ENCODE measurements around the gene NR3C1.

Gene NR3C1

GRCh38 chr5:143261748-143262392, 141.6 kb downstream of the NR3C1 start:
- peak; percentile 3 for DNase-seq (ENCODE audit: low spot score)

- DNase-seq (ENCODE audit: low spot score), result no peak
These were observed 144.3 kb downstream of the NR3C1 start for GRCh38 chr5:143259254-143259605.

DNA sequence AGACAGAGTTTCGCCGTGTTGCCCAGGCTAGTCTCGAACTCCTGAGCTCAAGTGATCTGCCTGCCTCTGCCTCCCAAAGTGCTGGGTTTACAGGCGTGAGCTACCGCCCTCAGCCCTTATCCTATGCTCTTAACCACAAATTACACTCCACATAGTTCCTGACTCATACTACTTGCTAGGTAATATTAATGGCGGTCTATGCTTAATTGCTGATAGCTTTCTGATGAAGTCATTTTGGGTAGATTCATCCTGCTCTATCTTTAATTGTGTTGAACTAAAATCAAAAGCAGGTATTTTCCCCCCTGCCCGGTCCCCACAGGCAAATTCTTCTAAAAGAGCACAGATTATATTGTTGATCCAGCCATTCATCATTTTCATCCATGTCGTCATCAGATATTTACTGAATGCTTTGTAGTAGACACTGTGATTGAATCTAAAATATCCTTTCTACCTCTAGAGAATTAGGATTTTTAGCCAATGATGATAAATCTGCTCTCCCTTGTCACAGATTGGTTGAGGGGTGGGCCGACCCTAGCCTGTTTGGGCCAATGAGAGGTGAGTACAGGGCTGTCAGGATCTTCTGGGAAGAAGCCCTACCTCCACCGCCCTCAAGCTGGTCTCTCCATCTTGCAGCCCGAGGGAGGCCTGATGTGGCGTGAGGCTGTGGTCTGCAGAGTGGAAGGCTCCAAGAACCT, 144.8 kb downstream of the NR3C1 start:
- DNase-seq (ENCODE audit: low spot score), result no peak

GRCh38 chr5:143254819-143255218, 148.7 kb downstream of the NR3C1 start:
- DNase-seq (ENCODE audit: low spot score), result no peak

DNA sequence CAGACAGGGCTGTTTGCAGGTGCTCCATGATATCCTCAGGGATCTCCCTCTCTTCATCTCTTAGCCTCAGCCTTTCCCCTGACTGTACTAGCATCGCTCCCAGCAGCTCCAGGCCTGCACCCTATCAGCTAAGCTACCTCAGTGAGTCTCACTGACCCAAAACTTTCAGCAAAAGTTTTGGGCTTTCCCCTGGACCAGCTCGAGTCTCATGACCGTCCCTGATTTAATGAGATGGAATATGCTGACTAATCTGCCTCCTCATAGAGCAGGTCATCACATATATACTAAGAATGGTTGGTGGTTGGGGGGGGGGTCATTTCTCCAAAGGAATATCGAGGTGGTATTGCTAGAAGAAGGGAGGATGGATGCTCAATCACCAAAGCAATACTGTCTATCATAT, 151.5 kb downstream of the NR3C1 start:
- DNase-seq (ENCODE audit: low spot score), result no peak

- no peak for DNase-seq (ENCODE audit: low spot score)
These were observed 152.3 kb downstream of the NR3C1 start for GRCh38 chr5:143251190-143251589.

DNA sequence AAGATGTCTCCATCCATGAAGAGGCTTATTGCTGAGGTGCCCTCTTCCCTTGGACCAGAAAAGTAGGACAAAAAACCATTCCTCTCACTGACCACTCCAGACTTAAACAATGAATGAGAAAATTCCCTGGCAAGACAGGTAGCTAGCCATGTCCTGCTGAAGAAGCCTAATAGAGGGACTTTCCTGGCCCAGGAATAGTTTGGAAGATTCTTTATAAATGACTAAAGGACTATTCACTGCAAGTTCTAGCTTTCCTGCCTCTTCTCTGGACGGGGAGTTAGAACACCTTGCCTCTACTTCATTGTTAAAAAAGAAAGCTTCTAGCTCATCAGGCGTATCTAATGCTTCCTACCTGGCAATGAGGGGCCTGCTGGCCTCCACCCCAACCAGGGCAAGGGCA, 153.6 kb downstream of the NR3C1 start:
- no peak for DNase-seq (ENCODE audit: low spot score)

GRCh38 chr5:143248822-143249579, 154.5 kb downstream of the NR3C1 start:
- DNase-seq (ENCODE audit: low spot score), result no peak

- DNase-seq (ENCODE audit: low spot score), result no peak
These were observed 155.1 kb downstream of the NR3C1 start for GRCh38 chr5:143248391-143248790.

- no peak for DNase-seq (ENCODE audit: low spot score)
These were observed 156.2 kb downstream of the NR3C1 start for GRCh38 chr5:143247134-143247815.

GRCh38 chr5:143245929-143246561, 157.4 kb downstream of the NR3C1 start:
- DNase-seq (ENCODE audit: low spot score), result no peak

GRCh38 chr5:143244990-143245389, 158.5 kb downstream of the NR3C1 start:
- no peak for DNase-seq (ENCODE audit: low spot score)

GRCh38 chr5:143244000-143244736, 159.3 kb downstream of the NR3C1 start:
- DNase-seq (ENCODE audit: low spot score), result no peak

DNA sequence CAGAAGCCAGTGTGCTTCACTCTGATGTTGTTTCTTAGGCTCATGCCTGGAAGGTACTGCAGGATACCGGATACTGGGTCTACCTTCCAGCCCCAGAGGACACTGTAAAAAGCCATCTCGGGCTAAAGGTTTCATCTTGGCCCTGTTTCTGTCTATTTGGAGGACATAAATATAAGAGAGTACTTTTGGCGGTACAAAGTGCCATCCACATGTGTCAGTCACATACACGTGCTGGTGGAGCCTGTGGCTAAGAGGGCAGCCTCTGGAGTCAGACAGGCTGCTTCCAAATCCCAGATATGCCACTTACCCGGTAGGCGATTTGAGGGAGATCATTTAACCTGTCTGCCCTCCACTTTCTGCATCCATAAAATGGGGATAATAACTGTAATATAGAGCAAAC, 160.4 kb downstream of the NR3C1 start:
- DNase-seq (ENCODE audit: low spot score), result no peak

- no peak for DNase-seq (ENCODE audit: low spot score)
These were observed 161.6 kb downstream of the NR3C1 start for GRCh38 chr5:143241892-143242291.

- no peak for DNase-seq (ENCODE audit: low spot score)
These were observed 163.5 kb downstream of the NR3C1 start for GRCh38 chr5:143239882-143240518.

DNA sequence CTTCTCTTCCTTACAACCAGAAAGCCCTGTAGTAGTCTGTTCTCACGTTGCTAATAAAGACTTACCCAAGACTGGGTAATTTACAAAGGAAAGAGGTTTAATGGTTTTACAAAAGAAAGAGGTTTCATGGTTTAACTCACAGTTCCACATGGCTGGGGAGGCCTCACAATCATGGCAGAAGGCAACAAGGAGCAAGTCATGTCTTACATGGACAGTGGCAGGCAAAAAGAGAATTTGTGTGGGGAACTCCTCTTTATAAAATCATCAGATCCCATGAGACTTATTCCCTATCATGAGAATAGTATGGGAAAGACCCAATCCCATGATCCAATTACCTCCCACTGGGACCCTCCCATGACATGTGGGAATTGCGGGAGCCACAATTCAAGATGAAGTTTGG, 164.9 kb downstream of the NR3C1 start:
- no peak for DNase-seq (ENCODE audit: low spot score)

DNA sequence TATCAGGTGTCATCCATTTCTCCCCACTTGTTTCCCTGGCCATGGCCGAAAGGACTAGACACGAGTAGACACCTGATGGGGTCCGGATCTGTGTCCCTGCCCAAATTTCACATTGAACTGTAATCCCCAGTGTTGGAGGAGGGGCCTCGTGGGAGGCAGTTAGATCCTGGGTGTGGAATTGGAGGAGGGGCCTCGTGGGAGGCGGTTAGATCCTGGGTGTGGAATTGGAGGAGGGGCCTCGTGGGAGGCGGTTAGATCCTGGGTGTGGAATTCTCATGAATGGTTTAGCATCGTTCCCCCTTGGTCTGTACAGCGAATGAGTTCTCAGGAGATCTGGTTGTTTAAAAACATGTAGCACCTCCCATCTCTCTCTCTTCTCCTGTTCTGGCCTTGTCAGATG, 165.8 kb downstream of the NR3C1 start:
- DNase-seq (ENCODE audit: low spot score), result no peak

- no peak for DNase-seq (ENCODE audit: low spot score)
These were observed 166.8 kb downstream of the NR3C1 start for GRCh38 chr5:143236682-143237081.

DNA sequence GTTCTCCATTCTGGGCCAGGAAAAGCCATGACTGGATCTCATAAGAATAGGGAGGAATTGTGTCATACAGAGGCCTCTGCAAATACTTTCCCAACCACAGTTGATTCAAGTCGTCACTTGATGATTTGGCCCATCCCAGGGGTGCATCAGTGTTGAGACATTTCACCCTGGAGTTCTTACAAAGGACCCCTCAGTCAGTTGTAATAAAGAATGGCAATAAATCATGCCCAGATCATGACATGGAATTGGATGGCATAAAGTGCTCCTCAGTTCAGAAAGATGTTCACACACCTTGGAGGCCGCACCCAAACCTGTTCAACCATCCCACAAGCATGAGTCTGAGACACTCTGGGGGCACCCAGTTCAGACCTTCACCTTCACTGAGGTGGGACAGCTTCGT, 168.1 kb downstream of the NR3C1 start:
- no peak for DNase-seq (ENCODE audit: low spot score)
